T-cell (primary cell): ENCODE data around the gene ZNF213. TPM values are rescaled to one million over a fixed set of nuclear protein-coding genes. Genes with fewer than 3 reads are reported as not detected.
A peak's percentile ranks its signal among the peaks of the same experiment; 100 is the strongest.

ENCODE experiments used
- ATAC-seq, 4 experiments: fragments of 200-7000 bp in 3 of 4; fragments of 150-1000 bp in 1 of 4; cut with Tn5 transposase; replicated peaks in 1 of 4; 1 replicate in 3 of 4; 2 replicates in 1 of 4; pipeline ENCODE4 v1.10.0; 2021; ENCODE audit warnings: moderate library complexity in 3 of 4, mild to moderate bottlenecking in 2 of 4, moderate number of reproducible peaks in 1 of 4
- CTCF ChIA-PET, 2 donors: fragments of 300-600 bp; sonication (Branson Sonifier 250); formaldehyde crosslinking; loops; one replicate each; lab custom pipeline; 2022; ENCODE audit warnings: antibody characterized with exemption in 2 of 2; lab: Charles Lee
- POLR2A ChIA-PET, 2 donors: fragments of 300-600 bp; sonication (Branson Sonifier 250); formaldehyde crosslinking; loops; one replicate each; lab custom pipeline; 2022; ENCODE audit warnings: antibody characterized with exemption in 2 of 2; lab: Charles Lee
- DNase-seq, 35 experiments: peaks; one replicate each; pipeline versions ENCODE4 v3.0.0 to v3.0.0-alpha.2; 2013 to 2023
- H3K27ac ChIP-seq: one replicate; pipeline ENCODE4 v1.5.1; 2013; ENCODE audit warnings: low read length
- H3K27me3 ChIP-seq, 2 experiments: replicated peaks in 1 of 2; 1 replicate in 1 of 2; 2 replicates in 1 of 2; pipeline versions ENCODE4 v1.6.1 to v1.7.0; 2013; ENCODE audit warnings: low read length in 1 of 2, mixed read lengths in 1 of 2; ENCODE audit not compliant: control insufficient read depth in 2 of 2, insufficient read depth in 2 of 2; ENCODE audit errors: extremely low read depth in 1 of 2
- H3K36me3 ChIP-seq, 2 donors: 1 replicate in 1 of 2; 2 replicates in 1 of 2; pipeline versions ENCODE4 v1.6.1 to v1.7.0; 2013; ENCODE audit warnings: low read length in 1 of 2; ENCODE audit not compliant: control insufficient read depth in 2 of 2, insufficient read depth in 1 of 2; ENCODE audit errors: extremely low read depth in 1 of 2
- H3K4me1 ChIP-seq, 2 experiments: 1 replicate in 1 of 2; 2 replicates in 1 of 2; pipeline versions ENCODE4 v1.6.1 to v1.7.0; 2013; ENCODE audit warnings: low read length in 2 of 2, mixed read lengths in 1 of 2; ENCODE audit not compliant: insufficient read depth in 2 of 2, control insufficient read depth in 1 of 2; ENCODE audit errors: extremely low read depth in 1 of 2
- H3K4me3 ChIP-seq, 2 donors: 1 replicate in 1 of 2; 2 replicates in 1 of 2; pipeline versions ENCODE4 v1.5.1 to v1.7.0; 2013; ENCODE audit warnings: mild to moderate bottlenecking in 2 of 2, low read length in 1 of 2, moderate library complexity in 1 of 2; ENCODE audit not compliant: control insufficient read depth in 1 of 2; ENCODE audit errors: extremely low read depth in 1 of 2
- H3K9me3 ChIP-seq: 2 replicates; pipeline ENCODE4 v1.7.0; 2013
- H3K27ac Mint-ChIP-seq, 2 donors: one replicate each; pipeline ENCODE4 v1.8.0; 2020 to 2021; ENCODE audit warnings: mild to moderate bottlenecking in 2 of 2, mixed read lengths in 2 of 2
- H3K27me3 Mint-ChIP-seq, 2 donors: one replicate each; pipeline ENCODE4 v1.8.0; 2021 to 2022; ENCODE audit warnings: mixed read lengths in 2 of 2
- H3K36me3 Mint-ChIP-seq: one replicate; pipeline ENCODE4 v1.8.0; 2021; ENCODE audit warnings: mixed read lengths
- H3K4me1 Mint-ChIP-seq, 3 donors: one replicate each; pipeline ENCODE4 v1.8.0; 2020 to 2022; ENCODE audit warnings: mixed read lengths in 3 of 3, mild to moderate bottlenecking in 1 of 3
- H3K4me3 Mint-ChIP-seq, 3 donors: one replicate each; pipeline ENCODE4 v1.8.0; 2020 to 2022; ENCODE audit warnings: mild to moderate bottlenecking in 3 of 3, mixed read lengths in 3 of 3, moderate library complexity in 3 of 3
- H3K9me3 Mint-ChIP-seq, 3 donors: one replicate each; pipeline ENCODE4 v1.8.0; 2020 to 2022; ENCODE audit warnings: mixed read lengths in 3 of 3
- WGBS: methylation state at CpG from one replicate; pipeline ENCODE4 v1.1.5; 2013; ENCODE audit warnings: missing lambda C conversion rate; ENCODE audit not compliant: insufficient coverage; 5-methylcytosine and 5-hydroxymethylcytosine counted together
- total RNA-seq, 35 experiments: library from RNA in 6 of 35; stranded (reverse) in 6 of 35; fragments of 120-200 nt in 1 of 35; gene quantifications; one replicate each; pipeline versions ENCODE4 v1.2.1 to v1.2.4 and lab custom pipeline; 2013 to 2026

Gene ZNF213
- total RNA-seq, 5 donors from 2014 or later (not counting 1 experiment from before 2014, with no cell fraction given): 3.1 to 16.9 (median 12.8) TPM

DNA sequence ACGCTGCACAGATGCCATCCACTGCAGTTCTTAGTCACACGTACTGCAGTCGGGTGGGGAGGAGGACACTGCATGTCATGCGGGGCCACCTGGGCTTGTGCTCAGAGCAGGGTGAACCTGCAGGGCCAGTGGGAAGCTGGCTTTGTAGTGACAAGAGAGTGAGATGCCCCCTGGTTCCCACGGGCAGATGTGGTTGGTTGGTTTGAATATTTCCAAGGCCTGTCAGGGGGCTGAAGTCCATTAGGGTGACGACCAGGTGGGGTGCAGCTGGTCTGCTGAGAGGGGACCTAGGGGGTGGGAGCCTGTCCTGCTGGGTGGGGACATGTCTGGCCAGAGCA lies 14.3 kb downstream of the ZNF213 start:
- Histone ChIP-seq H3K9me3 (no peaks in the 10 kb centered on the region), H3K27me3 (peaks cover 0 to 20% of the 10 kb centered on the region in 2 experiments), H3K4me1 (peaks cover 4 to 38% of the 10 kb centered on the region in 2 experiments), H3K4me3 (no peak overlapping the region), H3K27ac (no peak overlapping the region), H3K36me3 (no peaks in the 10 kb centered on the region)
- H3K36me3 Mint-ChIP-seq: no peaks in the 10 kb centered on the region
- peak overlapping the region; percentile 80 to 93 (median 84) for H3K4me3 Mint-ChIP-seq
- peak overlapping the region; percentile 55 to 61 for H3K27ac Mint-ChIP-seq
- ChIA-PET POLR2A (no interaction called here), CTCF (interaction anchor here (0.5 to 2.5 kb wide), 5 partner anchors 14 to 71 kb away, joined by 3 to 10 read pairs (median 3); partner anchors contain the start of gene ZNF213 (in 2 of the 2))
- ATAC-seq (no peak), DNase-seq (no peak)
- peaks cover 20 to 27% (median 22%) of the 10 kb centered on the region in 3 donors for H3K4me1 Mint-ChIP-seq
- H3K27me3 Mint-ChIP-seq: peaks cover 0 to 5% of the 10 kb centered on the region in 2 donors
- peaks cover 0 to 6% (median 0%) of the 10 kb centered on the region in 3 donors for H3K9me3 Mint-ChIP-seq
- 100% methylated on average over 4 of the region's 6 CpGs for WGBS

DNA sequence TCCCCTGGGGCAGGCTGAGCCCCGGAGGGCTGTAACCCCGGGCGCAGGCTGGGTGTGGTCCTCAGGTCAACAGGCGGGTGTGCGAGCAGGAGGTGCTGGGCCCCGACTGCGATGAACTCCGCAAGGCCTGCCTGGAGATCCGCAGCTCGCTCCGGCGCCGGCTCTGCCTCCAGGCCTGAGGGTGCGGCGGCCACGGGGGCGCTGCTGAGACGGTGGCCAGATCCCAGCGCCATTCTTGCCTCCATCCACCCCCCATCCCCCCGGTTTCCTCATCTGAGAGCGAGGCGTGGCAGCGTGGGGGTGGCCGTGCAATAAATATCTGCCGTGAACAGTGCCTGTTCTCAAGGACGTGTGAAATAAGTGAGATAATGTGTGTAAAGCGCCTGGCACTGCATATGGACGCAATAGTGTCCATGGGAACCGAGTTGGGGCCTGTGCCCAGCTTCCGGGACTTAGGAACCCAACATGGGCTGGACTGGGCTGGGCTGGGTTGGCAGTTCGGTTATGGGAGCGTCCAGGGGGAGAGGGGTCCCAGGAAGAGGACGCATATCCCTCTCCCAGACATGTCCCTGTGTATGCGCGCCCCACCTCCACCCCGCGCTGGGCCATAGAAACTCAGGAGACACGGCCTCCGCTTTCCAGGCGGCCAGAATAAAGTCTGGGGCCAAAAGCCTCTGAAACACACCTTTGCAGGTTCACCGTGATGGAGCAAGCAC lies 15.0 kb downstream of the ZNF213 start:
- Mint-ChIP-seq H3K27me3 (peaks cover 0 to 5% of the 10 kb centered on the region in 2 donors), H3K4me3 (peak overlapping the region; percentile 80 to 93 (median 84)), H3K4me1 (peaks cover 20 to 27% (median 22%) of the 10 kb centered on the region in 3 donors), H3K27ac (peak overlapping the region; percentile 74 to 78), H3K36me3 (no peaks in the 10 kb centered on the region), H3K9me3 (peaks cover 0 to 9% (median 2%) of the 10 kb centered on the region in 3 donors)
- H3K9me3 ChIP-seq: no peaks in the 10 kb centered on the region
- WGBS: 19% methylated on average over 29 of the region's 41 CpGs
- H3K36me3 ChIP-seq: no peaks in the 10 kb centered on the region
- peaks cover 4 to 38% of the 10 kb centered on the region in 2 experiments for H3K4me1 ChIP-seq
- peak in 19 of 35 experiments; percentile 24 to 71 (median 40) for DNase-seq
- ATAC-seq: peak; percentile 8 to 13 (median 10)
- CTCF ChIA-PET: interaction anchor here (0.5 to 2.5 kb wide), 16 partner anchors 9 to 293 kb away, joined by 3 to 14 read pairs (median 4); partner anchors contain the start of genes ZNF213 (in 2 of the 2), NAA60 (in 1 of the 2) and ZNF597 (in 1 of the 2)
- peak overlapping the region; percentile 68 to 84 for H3K4me3 ChIP-seq
- H3K27ac ChIP-seq: peak overlapping the region; percentile 62
- POLR2A ChIA-PET: interaction anchor here in 1 of 2 donors (1.1 kb wide), 1 partner anchor 15 kb away, joined by 5 read pairs; the partner anchor contains the start of gene ZNF213
- H3K27me3 ChIP-seq: peaks cover 0 to 20% of the 10 kb centered on the region in 2 experiments

DNA sequence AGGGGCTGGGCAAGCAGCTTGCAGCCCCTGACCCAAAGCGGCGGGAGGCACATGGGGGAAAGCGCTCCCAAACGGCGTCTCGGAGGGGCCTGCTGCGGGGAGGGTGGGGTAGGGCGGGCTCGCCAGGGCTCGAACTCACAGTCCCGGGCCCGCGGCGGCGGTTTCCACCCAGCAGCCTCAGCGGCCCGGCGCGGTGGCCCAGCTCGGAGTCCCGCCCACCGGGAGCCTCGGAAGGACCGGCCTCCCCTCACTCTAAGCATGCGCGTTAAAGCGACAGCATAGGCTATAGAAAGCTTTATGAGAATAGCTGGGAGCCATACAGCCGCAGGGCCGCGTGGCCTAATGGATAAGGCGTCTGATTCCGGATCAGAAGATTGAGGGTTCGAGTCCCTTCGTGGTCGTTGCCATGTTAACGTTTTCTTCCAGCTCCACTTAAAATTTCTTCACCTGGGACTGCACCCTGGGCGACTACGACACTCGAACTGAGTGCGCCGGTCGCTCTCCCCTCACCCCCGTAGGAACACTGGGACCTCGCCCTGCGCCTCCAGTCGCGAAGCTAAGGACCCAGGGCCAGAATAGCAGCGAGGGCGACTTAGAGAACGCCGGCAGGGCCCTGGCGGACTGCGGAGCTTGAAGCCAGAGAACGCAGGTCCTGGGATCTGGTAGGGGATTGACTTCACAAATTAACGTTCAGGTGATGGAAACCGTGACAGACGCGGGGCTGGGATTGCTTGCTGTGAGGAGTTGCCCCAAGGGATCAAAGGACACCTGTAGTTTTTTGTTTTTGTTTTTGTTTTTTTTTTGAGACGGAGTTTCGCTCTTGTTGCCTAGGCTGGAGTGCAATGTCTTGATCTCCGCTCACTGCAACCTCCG lies 15.8 kb downstream of the ZNF213 start:
- WGBS: under 1% methylated on average over 37 of the region's 62 CpGs
- Histone ChIP-seq H3K27ac (peak overlapping the region; percentile 75), H3K36me3 (no peaks in the 10 kb centered on the region), H3K4me3 (peak overlapping the region; percentile 83 to 84), H3K27me3 (peaks cover 0 to 17% of the 10 kb centered on the region in 2 experiments), H3K4me1 (peaks cover 4 to 38% of the 10 kb centered on the region in 2 experiments), H3K9me3 (no peaks in the 10 kb centered on the region)
- peak; percentile 88 to 100 (median 94) for DNase-seq
- H3K9me3 Mint-ChIP-seq: peaks cover 0 to 17% (median 2%) of the 10 kb centered on the region in 3 donors
- ChIA-PET CTCF (interaction anchor here in 1 of 2 donors (0.6 to 1.8 kb wide), 12 partner anchors 8 to 292 kb away, joined by 3 to 14 read pairs (median 4); partner anchors contain the start of genes NAA60, ZNF213 and ZNF597), POLR2A (interaction anchor here in 1 of 2 donors (1.1 kb wide), 1 partner anchor 15 kb away, joined by 5 read pairs; the partner anchor contains the start of gene ZNF213)
- H3K27ac Mint-ChIP-seq: peak overlapping the region; percentile 87 to 90
- no peaks in the 10 kb centered on the region for H3K36me3 Mint-ChIP-seq
- peak overlapping the region; percentile 85 to 93 (median 86) for H3K4me3 Mint-ChIP-seq
- peak; percentile 84 to 88 (median 88) for ATAC-seq
- H3K4me1 Mint-ChIP-seq: peaks cover 20 to 27% (median 22%) of the 10 kb centered on the region in 3 donors
- H3K27me3 Mint-ChIP-seq: peaks cover 0 to 5% of the 10 kb centered on the region in 2 donors

DNA sequence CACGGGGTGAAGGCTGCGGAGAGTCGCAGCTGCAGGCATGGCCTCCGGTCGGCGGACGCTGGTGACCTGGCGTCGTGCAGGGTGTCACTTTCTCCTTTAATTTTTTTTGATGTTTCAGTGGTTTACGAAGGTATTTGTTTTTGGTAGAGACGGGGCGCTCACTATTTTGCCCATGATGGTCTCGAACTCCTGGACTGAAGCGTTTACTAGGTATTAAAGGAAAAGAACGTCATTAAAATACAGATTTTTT lies 17.1 kb downstream of the ZNF213 start:
- CTCF ChIA-PET: no interaction called here

DNA sequence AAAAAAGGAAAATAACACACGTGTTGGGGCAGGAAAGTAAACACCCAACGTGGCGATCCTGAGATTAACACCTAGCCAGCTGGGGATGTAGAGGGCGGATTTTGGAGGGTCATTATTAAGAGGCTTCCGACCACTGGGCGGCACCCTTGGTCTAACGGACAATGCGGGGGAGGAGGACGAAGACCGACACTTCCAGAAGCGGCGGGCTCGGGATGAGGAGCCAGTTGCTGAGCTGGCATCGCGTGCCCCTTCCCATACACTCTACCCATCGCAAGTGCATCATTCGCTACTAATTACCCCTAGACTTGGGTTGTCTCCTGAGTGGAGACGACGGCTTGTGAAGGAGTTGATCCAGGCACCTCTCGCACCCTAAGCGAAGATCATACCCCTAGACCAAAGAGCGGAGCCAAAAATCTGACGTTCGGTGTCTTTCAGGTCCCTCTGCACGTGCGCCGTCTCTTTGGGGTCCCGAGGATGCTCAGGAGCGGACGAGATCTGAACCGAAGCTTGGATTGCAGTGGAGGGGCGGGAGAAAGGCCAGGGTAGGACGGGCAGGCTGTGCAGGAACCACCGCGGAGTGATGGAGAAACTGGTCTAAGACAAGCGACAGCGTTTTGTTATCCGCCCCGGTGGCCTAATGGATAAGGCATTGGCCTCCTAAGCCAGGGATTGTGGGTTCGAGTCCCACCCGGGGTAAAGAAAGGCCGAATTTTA lies 17.6 kb downstream of the ZNF213 start:
- H3K36me3 Mint-ChIP-seq: no peaks in the 10 kb centered on the region
- H3K27ac Mint-ChIP-seq: peak overlapping the region; percentile 79 to 94
- H3K27me3 ChIP-seq: peaks cover 0 to 12% of the 10 kb centered on the region in 2 experiments
- POLR2A ChIA-PET: interaction anchor here in 1 of 2 donors (0.6 kb wide), 1 partner anchor 892 kb away, joined by 18 read pairs; no protein-coding TSS in a partner anchor
- peak overlapping the region; percentile 32 to 48 for H3K4me3 ChIP-seq
- H3K27me3 Mint-ChIP-seq: peaks cover 0 to 5% of the 10 kb centered on the region in 2 donors
- CTCF ChIA-PET: no interaction called here
- whole genome bisulfite sequencing: 2% methylated on average over 30 of the region's 42 CpGs
- H3K9me3 ChIP-seq: no peaks in the 10 kb centered on the region
- H3K4me3 Mint-ChIP-seq: peak overlapping the region; percentile 71 to 93 (median 81)
- no peaks in the 10 kb centered on the region for H3K36me3 ChIP-seq
- peak; percentile 1 to 37 (median 4) for ATAC-seq
- peak overlapping the region; percentile 42 for H3K27ac ChIP-seq
- H3K4me1 Mint-ChIP-seq: peaks cover 24 to 30% (median 27%) of the 10 kb centered on the region in 3 donors
- H3K4me1 ChIP-seq: peaks cover 5 to 45% of the 10 kb centered on the region in 2 experiments
- DNase-seq: peak; percentile 50 to 80 (median 68)
- peaks cover 0 to 21% (median 2%) of the 10 kb centered on the region in 3 donors for H3K9me3 Mint-ChIP-seq

More for the DNA sequence above, 17.1 kb downstream of the ZNF213 start:
- Histone ChIP-seq H3K27me3 (peaks cover 0 to 15% of the 10 kb centered on the region in 2 experiments), H3K4me1 (peaks cover 4 to 40% of the 10 kb centered on the region in 2 experiments), H3K9me3 (no peaks in the 10 kb centered on the region), H3K27ac (peak overlapping the region; percentile 42), H3K36me3 (no peaks in the 10 kb centered on the region), H3K4me3 (peak overlapping the region; percentile 32 to 48)
- peak overlapping the region; percentile 79 to 94 for H3K27ac Mint-ChIP-seq
- H3K27me3 Mint-ChIP-seq: peaks cover 0 to 5% of the 10 kb centered on the region in 2 donors
- H3K9me3 Mint-ChIP-seq: peaks cover 0 to 17% (median 2%) of the 10 kb centered on the region in 3 donors
- peak overlapping the region; percentile 71 to 93 (median 81) for H3K4me3 Mint-ChIP-seq
- DNase-seq: peak in 6 of 35 experiments; percentile 14 to 63 (median 36)
- ATAC-seq: no peak
- H3K36me3 Mint-ChIP-seq: no peaks in the 10 kb centered on the region
- 2% methylated on average over 9 of the region's 15 CpGs for WGBS
- POLR2A ChIA-PET: no interaction called here
- H3K4me1 Mint-ChIP-seq: peaks cover 20 to 27% (median 22%) of the 10 kb centered on the region in 3 donors
